BLaER1 treated with 17β-estradiol and CSF1 and Interleukin-3, amounts not matched to agents 10 nM and 100 nM (cell line): Measurements from ENCODE around the gene TEX44.
"Not testable (repeated sequence)": the region's sequence is repeated elsewhere in the genome, so short reads cannot be mapped to it uniquely, and the experiment has no call there.

Experiments
- H3K27ac ChIP-seq, 11 experiments: shearing (Covaris generic); formaldehyde crosslinking; 2 replicates each; pipeline ENCODE4 v1.8.1; 2022
- H3K27me3 ChIP-seq, 11 experiments: shearing (Covaris generic); formaldehyde crosslinking; 2 replicates each; pipeline ENCODE4 v1.8.1; 2022
- H3K36me3 ChIP-seq, 11 experiments: shearing (Covaris generic); formaldehyde crosslinking; 2 replicates each; pipeline ENCODE4 v1.8.1; 2022
- H3K4me1 ChIP-seq, 10 experiments: shearing (Covaris generic); formaldehyde crosslinking; 2 replicates each; pipeline ENCODE4 v1.8.1; 2022
- H3K4me2 ChIP-seq, 11 experiments: shearing (Covaris generic); formaldehyde crosslinking; 2 replicates each; pipeline ENCODE4 v1.8.1; 2022
- H3K4me3 ChIP-seq, 10 experiments: shearing (Covaris generic); formaldehyde crosslinking; 2 replicates each; pipeline ENCODE4 v1.8.1; 2022
- H3K9ac ChIP-seq, 11 experiments: shearing (Covaris generic); formaldehyde crosslinking; 2 replicates each; pipeline ENCODE4 v1.8.1; 2022
- H3K9me3 ChIP-seq, 11 experiments: shearing (Covaris generic); formaldehyde crosslinking; replicated peaks in 1 of 11; 2 replicates each; pipeline ENCODE4 v1.8.1; 2022
- H4K20me1 ChIP-seq, 11 experiments: shearing (Covaris generic); formaldehyde crosslinking; 2 replicates each; pipeline ENCODE4 v1.8.1; 2022
- Cebpa-rat ChIP-seq, 11 experiments: shearing (Covaris generic); IDR thresholded peaks; 2 replicates each; pipeline ENCODE4 v1.8.1; 2022

The TEX44 gene

DNA sequence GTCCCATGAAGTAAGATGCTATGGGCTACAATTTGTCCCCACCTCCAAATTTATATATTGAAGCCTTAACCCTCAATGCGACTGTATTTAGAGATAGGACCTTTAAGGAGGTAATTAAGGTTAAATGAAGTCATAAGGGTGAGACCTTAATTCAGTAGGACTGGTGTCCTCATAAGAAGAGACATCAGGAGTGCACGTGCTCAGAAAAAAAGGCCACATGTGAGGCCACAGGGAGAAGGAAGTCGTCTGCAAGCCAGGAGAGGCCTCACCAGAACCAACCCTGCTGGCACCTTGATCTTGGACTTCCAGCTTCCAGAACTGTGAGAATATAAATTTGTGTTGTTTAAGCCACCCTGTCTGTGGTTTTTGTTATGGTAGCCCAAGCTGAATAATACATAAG, 25.5 kb upstream of the TEX44 start:
- H3K27me3 ChIP-seq = no peaks in the 10 kb centered on the region
- peaks cover 11 to 23% (median 16%) of the 10 kb centered on the region in 10 experiments; a peak in 18 of 20 replicates for H3K4me1 ChIP-seq
- no peak overlapping the region for H3K27ac ChIP-seq
- H4K20me1 ChIP-seq = no peaks in the 10 kb centered on the region
- H3K9me3 ChIP-seq = peaks cover 0 to 18% (median 0%) of the 10 kb centered on the region in 11 experiments; a peak in 4 of 22 replicates
- no peak overlapping the region for H3K4me3 ChIP-seq
- TF ChIP-seq Cebpa-rat (IDR thresholded peaks at IDR 0.05) = no peak
- no peak overlapping the region for H3K4me2 ChIP-seq
- no peak overlapping the region for H3K9ac ChIP-seq
- no peaks in the 10 kb centered on the region for H3K36me3 ChIP-seq

DNA sequence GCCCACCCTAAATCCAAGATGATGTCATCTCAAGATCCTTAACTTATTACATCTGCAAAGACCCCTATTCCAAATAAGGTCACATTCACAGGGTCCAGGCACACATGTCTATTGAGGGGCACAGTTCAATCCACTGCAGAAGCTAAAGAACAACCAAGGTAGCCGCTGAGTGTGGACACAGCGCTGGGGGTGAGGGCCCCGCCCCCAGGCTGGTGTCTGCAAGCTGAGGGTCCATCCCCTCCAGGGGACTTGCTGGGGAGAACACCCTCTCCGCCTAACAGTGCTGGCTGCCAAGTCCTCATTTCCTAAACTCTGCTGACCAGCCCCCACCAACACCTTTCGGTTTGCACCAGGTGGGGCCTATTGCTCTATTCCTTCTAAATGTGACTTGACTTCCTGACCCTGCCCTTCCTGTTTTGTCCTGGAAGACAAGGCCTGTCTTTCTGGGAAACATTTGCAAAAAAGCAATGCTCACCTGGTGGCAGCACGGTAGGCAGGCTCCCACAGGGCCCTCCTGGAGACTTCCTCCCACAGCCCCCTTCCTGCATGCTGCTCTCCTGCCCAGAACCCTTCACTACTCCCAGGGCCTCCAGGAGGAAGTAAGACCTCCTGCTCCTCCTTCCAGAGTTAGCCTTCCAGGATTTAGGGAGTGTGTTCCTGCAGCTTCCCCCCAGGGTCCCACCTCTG, 24.4 kb upstream of the TEX44 start:
- Histone ChIP-seq H3K27me3 (no peaks in the 10 kb centered on the region), H3K4me2 (peak overlapping the region; percentile 17 to 72 (median 46)), H3K9me3 (peaks cover 0 to 18% (median 0%) of the 10 kb centered on the region in 11 experiments; a peak in 4 of 22 replicates), H3K36me3 (no peaks in the 10 kb centered on the region), H3K4me1 (peaks cover 11 to 22% (median 16%) of the 10 kb centered on the region in 10 experiments; a peak in 18 of 20 replicates), H3K9ac (no peak overlapping the region; a peak in 1 of 22 replicates), H3K27ac (no peak overlapping the region), H4K20me1 (no peaks in the 10 kb centered on the region), H3K4me3 (no peak overlapping the region)
- no peak for TF ChIP-seq Cebpa-rat (IDR thresholded peaks at IDR 0.05)

DNA sequence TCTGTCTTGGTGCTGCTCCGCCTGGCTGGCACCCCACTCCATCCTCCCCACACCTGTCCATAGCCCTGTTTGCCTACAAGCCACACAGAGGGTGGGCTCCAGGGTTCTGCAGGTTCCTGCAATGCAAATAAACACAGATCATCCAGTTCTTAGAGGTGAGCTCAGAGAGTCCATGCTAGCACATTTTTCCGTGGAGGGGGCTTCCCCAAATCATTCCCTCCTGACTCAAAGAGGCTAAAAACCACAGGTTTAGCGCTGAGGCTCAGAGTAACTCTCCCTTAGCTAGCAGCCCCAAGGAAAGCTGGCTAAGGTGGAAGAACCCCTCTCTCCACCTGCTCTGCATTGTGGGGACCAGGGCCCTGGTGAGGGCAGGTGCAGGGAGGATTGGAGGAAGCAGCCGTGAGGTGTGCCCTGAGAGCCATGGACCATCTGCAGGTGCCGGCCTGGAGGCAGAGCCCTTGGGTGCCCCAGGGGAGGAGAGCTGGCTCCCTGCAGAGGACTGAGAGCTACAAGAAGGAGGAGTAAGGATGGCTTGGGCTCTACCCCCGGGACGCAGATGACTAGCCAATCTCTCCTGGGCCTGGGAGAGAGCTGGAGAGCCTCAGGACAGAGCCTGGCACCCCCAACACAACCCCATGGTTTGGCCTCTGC, 23.8 kb upstream of the TEX44 start:
- H3K4me3 ChIP-seq = no peak overlapping the region
- peak overlapping the region; percentile 17 to 72 (median 46); a peak in 21 of 22 replicates for H3K4me2 ChIP-seq
- H3K9ac ChIP-seq = no peak overlapping the region; a peak in 1 of 22 replicates
- H3K27ac ChIP-seq = no peak overlapping the region
- H3K4me1 ChIP-seq = peaks cover 11 to 20% (median 16%) of the 10 kb centered on the region in 10 experiments; a peak in 18 of 20 replicates
- TF ChIP-seq Cebpa-rat (IDR thresholded peaks at IDR 0.05) = no peak
- no peaks in the 10 kb centered on the region for H3K36me3 ChIP-seq
- H3K9me3 ChIP-seq = peaks cover 0 to 18% (median 0%) of the 10 kb centered on the region in 11 experiments; a peak in 4 of 22 replicates
- H4K20me1 ChIP-seq = no peaks in the 10 kb centered on the region
- H3K27me3 ChIP-seq = no peaks in the 10 kb centered on the region

DNA sequence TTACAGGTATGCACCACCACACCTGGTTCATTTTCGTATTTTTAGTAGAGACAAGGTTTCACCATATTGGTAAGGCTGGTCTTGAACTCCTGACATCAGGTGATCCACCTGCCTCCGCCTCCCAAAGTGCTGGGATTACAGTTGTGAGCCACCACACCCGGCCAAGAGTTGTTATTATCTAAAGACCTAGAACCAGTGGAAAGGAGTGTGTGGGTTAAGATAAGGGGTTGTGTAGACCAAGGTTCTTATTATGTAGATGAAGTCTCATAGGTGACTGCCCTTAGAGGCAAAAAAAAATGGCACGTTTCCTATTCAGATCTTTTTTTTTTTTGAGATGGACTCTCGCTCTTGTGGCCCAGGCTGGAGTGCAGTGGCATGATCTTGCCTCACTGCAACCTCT, 21.7 kb upstream of the TEX44 start:
- H3K4me3 ChIP-seq, H3K9me3 ChIP-seq, H3K4me2 ChIP-seq, H3K9ac ChIP-seq, H3K27me3 ChIP-seq, H3K36me3 ChIP-seq, H3K27ac ChIP-seq, H4K20me1 ChIP-seq: not testable (repeated sequence)
- peaks cover 11 to 26% (median 21%) of the 10 kb centered on the region in 10 experiments; a peak in 19 of 20 replicates for H3K4me1 ChIP-seq

DNA sequence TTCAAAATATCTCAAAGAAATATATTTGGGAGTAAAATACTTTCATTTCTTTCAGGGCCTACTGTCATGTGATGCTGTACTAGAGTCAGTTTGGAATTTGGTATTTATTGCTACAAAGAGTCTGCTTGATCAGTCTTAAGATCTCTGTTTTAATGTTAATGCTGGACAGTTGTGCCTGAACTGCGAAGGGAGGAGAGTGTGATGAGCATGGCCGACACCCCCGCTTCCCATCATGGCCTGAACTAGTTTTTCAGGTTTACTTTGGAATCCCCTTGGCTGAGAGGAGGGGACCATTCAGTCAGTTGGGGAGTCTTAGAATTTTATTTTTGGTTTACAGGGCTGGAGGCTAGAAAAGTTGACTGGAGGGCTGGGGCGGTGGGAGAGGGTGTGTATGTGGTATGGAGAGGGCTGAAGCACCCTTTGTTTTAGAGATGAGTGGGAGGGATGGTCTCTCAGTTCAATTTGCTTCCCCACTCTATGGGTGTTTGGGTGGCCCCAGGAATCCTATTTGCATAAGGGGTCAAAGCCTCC, 20.9 kb upstream of the TEX44 start:
- Histone ChIP-seq H4K20me1 (no peaks in the 10 kb centered on the region), H3K4me3 (no peak overlapping the region), H3K27ac (no peak overlapping the region), H3K9me3 (peaks cover 0 to 13% (median 0%) of the 10 kb centered on the region in 11 experiments; a peak in 1 of 22 replicates), H3K9ac (no peak overlapping the region), H3K4me2 (no peak overlapping the region), H3K4me1 (peaks cover 11 to 33% (median 29%) of the 10 kb centered on the region in 10 experiments; a peak in 19 of 20 replicates), H3K27me3 (no peaks in the 10 kb centered on the region), H3K36me3 (no peaks in the 10 kb centered on the region)
- no peak for TF ChIP-seq Cebpa-rat (IDR thresholded peaks at IDR 0.05)

DNA sequence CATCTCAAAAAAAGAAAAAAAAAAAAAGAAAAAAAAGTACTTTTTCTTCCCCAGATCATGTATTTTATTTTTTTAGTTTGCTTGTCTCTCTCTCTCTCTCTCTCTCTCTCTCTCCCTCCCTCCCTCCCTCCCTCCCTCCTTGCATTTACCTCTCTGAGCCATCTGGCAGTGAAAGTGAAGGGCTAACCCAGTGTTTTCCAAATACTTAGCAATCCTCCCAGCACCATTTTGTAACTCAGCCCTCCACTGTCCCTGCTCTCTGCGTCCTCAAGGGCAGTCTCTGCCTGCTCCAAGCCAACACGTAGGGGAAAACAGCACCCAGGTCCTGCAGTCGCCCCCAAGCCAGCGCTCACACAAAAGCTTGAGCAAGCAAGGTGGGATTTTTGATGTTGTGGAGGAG, 19.6 kb upstream of the TEX44 start:
- peaks cover 9 to 31% (median 26%) of the 10 kb centered on the region in 10 experiments; a peak in 19 of 20 replicates for H3K4me1 ChIP-seq
- H3K4me3 ChIP-seq = no peak overlapping the region
- H3K36me3 ChIP-seq = no peaks in the 10 kb centered on the region
- H4K20me1 ChIP-seq = no peaks in the 10 kb centered on the region
- H3K4me2 ChIP-seq = no peak overlapping the region
- TF ChIP-seq Cebpa-rat (IDR thresholded peaks at IDR 0.05) = no peak
- H3K9ac ChIP-seq = no peak overlapping the region
- peaks cover 0 to 13% (median 0%) of the 10 kb centered on the region in 11 experiments; a peak in 1 of 22 replicates for H3K9me3 ChIP-seq
- no peaks in the 10 kb centered on the region for H3K27me3 ChIP-seq
- no peak overlapping the region for H3K27ac ChIP-seq

DNA sequence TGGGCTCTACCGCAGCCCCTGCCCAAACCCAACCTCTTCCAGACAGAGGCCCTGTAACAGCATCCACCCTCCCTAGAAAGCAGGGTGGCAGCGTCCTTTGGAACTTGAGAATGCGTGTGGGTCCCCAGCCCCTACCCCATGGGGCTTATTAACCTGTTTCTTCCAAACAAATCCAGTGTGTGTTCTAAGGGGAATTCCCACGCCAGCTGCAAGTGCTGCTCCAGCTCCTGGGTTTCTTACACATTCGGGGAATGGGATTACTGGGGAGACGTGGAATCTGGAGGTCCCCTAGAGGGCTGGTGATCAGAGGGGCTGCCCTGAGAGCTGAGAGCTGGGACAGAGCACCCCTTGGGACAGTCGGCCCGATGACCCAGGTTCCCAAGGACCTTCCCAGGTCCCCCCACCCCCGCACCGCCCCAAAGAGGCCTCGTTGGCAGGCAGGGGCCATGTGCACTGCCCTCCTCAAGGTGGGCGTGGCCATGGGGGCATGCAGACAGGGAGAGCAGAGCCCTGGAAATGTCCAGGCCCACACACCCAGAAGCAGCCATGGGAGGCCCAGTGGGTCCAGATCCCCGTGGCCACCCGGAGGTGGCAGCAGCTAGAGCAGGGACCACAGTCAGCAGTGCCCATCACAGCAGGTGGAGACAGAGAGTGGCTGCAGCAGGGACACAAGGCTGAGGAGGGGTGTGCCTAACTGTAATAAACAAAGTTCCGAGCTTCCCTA, 18.8 kb upstream of the TEX44 start:
- no peaks in the 10 kb centered on the region for H4K20me1 ChIP-seq
- H3K9ac ChIP-seq = no peak overlapping the region
- no peak for TF ChIP-seq Cebpa-rat (IDR thresholded peaks at IDR 0.05)
- peaks cover 2 to 23% (median 18%) of the 10 kb centered on the region in 10 experiments; a peak in 18 of 20 replicates for H3K4me1 ChIP-seq
- H3K4me2 ChIP-seq = no peak overlapping the region
- no peaks in the 10 kb centered on the region for H3K27me3 ChIP-seq
- no peak overlapping the region for H3K4me3 ChIP-seq
- H3K36me3 ChIP-seq = no peaks in the 10 kb centered on the region
- no peak overlapping the region for H3K27ac ChIP-seq
- peaks cover 0 to 18% (median 0%) of the 10 kb centered on the region in 11 experiments; a peak in 3 of 22 replicates for H3K9me3 ChIP-seq

DNA sequence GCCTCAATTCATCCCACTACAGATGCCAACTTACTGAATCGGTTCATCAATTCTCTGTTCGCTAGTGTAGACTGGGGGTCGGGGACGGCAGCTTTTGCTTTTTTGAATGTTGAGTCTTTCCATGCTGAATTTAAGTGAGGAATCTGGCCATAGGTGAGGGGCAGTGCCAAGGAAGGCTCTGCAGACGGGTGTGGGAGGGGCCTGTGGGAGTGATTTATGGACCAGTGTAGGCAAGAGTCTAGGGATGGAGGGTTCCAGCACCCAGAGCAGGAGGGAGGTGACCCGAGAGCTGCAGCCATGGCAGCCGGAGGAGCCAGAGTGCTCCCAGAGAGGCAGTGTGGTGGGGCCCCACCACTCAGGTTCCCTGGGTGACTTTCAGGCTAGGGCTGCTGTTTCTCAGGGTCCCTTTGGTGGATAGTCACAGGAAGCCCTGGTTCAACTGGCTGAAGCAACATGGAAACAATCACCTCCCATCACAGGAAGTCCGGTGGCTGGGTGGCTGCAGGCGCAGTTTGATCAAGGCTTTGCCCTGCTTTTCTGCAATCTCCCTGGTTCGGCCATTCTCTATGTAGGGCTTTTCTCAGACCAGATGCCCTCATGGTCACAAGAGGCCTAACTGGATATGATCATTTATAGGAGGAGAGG, 16.9 kb upstream of the TEX44 start:
- no peak overlapping the region for H3K9ac ChIP-seq
- no peak for TF ChIP-seq Cebpa-rat (IDR thresholded peaks at IDR 0.05)

More for the DNA sequence above, 16.9 kb upstream of the TEX44 start:
- peaks cover 3 to 18% (median 13%) of the 10 kb centered on the region in 10 experiments; a peak in 19 of 20 replicates for H3K4me1 ChIP-seq
- H3K9me3 ChIP-seq = peaks cover 0 to 16% (median 0%) of the 10 kb centered on the region in 11 experiments; a peak in 4 of 22 replicates
- H3K36me3 ChIP-seq = no peaks in the 10 kb centered on the region
- H3K27ac ChIP-seq = peak overlapping the region in 4 of 11 experiments; percentile 12 to 45 (median 40); a peak in 4 of 22 replicates
- H3K27me3 ChIP-seq = no peaks in the 10 kb centered on the region
- no peaks in the 10 kb centered on the region for H4K20me1 ChIP-seq
- H3K4me3 ChIP-seq = no peak overlapping the region
- H3K4me2 ChIP-seq = peak overlapping the region in 9 of 11 experiments; percentile 21 to 59 (median 45); a peak in 17 of 22 replicates
